GM19397 (cell line): Measurements from ENCODE around the gene SPIRE1.
"Not testable (repeated sequence)": the region's sequence is repeated elsewhere in the genome, so short reads cannot be mapped to it uniquely, and the experiment has no call there.

Experiments
- ATAC-seq: cut with Tn5 transposase; IDR thresholded peaks from one replicate; pipeline ENCODE4 v1.9.1; 2021; ENCODE audit warnings: mild to moderate bottlenecking, moderate library complexity; ENCODE audit not compliant: unreplicated experiment

SPIRE1 gene

DNA sequence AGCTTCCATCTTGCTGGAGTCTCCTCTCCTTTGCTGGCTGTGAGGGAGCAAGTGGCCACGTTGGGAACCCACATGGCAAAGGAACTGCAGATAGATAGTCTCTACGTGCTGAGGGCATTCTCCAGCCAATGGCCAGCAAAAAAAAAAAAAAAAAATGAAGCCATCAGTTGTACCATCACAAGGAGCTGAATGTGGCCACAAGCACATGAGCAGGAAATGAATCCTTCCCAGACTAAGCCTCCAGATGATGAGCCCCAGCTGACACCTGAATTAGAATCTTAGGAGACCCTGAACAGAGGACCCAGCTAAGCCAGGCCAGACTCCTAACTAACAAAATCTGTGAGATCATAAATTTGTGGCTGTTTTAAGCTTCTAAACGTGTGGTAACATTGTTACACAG is 57.9 kb downstream of the SPIRE1 start:
- ATAC-seq: no peak

DNA sequence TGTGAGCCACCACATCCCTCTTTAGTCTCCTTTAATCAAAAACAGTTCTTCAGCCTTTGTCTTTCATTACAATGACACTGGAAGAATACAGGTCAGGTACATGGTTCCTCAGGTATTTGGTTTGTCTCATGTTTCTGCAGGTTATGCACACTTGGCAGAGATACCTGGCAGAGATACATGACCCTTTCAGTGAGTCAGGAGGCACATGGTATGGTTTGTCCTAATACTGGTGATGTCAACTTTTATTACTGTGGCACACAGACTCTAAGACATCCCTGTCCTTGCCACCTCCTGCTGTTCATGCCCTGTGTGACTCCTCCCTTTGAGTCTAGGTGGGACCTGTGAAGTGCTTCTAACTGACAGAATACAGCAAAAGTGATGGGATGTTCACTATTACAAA is 58.4 kb downstream of the SPIRE1 start:
- no peak for ATAC-seq

DNA sequence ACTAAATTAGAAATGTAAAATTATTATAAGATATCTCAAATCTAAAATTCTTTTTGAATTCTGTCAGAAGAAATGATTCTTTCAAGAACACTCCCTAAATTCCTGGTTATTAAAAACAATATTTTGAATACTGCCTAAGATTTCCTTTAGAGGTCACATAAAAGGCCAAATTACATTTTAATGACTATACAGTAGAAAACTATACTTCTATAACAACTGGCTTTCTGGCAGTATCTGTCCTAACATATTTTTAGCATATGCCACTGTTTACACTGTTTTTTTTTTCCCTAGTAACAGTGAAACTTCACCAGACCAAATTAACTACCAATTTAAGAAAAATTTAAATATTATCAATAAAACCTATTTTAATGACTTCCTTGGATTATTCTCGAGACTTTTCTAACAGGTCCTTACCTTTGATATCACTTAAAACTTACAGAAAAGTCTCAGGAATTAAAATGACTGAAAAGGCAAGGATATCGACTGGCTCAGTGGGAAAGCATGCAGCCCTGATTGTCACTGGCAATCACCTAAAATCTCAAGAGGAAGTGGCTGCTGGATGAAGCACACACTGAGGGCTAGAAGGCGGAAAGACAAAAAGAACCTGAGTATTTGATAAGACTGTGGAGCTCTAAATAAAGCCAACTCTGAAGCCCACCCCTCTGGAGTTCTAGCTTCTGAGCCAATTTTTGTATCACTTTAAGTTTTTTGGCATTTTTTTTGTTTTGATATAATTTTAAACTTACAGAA is 59.6 kb downstream of the SPIRE1 start:
- ATAC-seq: no peak

DNA sequence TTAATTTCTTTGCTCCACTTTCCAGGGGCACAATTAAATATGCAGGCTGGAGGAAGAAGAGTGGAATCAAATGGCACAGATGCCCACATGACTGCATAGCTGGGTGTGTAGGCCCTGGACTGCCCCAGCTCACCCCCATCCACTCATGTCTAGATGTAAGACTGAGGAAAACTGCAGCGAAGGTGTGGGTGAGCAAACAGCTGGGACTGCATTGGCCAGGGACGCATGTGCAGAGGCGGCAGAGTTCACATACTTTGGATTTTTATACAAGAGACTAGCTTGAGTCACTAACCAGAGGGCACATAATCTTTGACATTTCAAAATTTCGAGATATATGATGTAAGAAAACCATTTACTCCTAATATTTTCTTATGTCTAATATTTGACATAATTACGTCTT is 60.1 kb downstream of the SPIRE1 start:
- ATAC-seq: no peak

DNA sequence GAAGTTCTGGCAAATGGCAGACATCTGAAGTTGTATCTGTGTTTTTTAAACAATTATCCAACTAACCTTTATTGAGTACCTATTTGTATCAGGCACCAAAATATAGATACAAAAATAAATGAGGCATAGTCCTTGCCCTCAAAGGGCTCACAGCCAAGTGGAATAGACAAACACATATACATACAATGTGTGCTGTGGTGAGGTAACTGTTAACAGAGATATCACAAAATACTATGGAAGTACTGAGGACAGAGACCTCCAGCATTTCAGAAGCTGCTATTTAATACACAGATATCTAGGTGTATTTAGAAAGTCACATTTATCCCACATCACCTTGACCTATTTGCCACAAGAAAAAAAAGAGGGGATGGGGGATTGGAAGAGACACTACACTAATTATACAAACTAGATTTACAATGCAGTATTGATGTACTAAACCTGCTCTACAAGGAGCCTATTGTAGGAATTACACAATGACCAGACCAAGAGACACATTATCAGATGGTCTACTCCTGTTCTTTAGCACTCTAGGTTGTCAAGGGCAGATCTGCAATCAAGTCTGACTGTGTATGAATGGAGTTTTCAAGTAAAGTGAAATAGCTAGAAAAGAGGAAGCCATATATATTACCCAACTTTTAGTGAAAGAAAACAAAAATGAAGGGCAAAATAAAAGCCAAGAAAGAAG is 62.2 kb downstream of the SPIRE1 start:
- no peak for ATAC-seq

DNA sequence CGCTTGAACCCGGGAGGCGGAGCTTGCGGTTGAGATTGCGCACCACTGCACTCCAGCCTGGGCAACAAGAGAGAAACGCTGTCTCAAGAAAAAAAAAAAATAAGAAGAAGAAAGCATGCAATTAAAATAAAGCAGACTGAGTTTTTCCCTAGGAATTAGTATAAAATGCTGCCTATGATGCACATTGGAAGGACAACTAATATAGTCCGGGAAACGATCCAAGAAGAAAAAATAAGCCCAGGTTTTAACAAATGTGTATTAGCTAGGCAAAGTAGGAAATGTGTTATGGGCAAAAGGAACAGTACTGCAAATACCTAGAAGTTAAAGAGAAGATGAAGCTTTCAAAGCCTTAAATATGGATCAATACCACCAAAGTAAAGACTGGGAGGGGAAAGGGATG is 64.0 kb downstream of the SPIRE1 start:
- no peak for ATAC-seq

DNA sequence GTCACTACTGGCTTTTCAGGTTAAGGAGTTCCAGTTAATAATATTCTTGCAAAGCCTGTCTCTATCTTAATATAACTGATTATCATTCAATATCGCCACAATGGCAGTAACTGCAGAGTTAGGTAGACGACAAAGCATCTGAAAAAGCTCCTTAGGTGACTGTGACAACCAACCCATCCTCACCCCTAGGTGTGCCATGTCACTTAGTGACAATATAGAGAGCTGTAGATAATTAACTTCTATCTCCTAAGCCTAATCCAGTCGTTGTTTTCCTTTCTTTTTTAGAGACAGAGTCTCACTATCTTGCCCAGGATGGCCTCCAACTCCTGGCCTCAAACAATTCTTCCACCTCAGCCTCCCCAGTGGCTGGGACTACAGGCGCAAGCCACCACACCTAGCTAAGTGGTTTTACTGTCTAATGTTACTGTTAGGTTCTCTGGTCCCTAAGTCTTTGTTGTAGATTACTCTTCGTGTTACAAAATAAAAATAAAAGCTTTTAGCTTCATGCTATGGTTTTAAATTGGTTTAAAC is 65.2 kb downstream of the SPIRE1 start:
- no peak for ATAC-seq

DNA sequence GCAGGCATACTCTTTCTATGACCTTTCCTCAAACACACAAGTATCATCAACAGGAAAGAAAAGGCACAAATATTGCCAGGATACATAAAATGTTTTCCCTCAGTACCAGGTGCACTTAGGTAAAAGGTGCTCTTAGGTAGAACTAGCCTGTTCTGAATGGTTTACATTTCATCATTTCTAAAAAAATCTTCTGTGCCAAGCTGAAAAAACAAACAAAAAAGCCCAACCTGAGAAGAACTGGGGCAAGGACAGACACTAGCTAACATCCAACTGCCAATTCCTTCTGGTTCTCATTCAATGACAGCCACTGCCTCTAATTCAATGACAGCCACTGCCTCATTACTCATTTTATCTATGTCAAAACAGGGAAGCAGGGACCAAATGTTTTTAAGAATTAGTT is 68.5 kb downstream of the SPIRE1 start:
- no peak for ATAC-seq

DNA sequence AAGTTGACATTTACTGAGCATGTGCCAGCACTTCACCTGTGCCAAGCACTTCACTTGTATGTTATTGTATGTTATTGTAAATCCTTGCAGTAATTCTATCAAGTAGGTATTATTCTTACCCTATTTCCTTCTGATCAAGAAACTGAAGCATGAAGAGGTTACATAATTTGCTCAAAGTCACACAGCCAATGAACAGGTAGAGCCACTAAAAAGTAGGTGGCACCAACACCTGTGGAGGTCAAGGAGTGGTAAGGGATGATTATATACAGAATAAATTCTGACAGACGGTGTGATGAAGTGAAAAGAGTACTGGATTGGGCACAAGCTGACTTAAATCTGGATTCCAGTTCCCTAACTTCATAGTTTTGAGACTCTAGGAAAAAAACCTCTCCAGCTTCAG is 71.0 kb downstream of the SPIRE1 start:
- no peak for ATAC-seq

DNA sequence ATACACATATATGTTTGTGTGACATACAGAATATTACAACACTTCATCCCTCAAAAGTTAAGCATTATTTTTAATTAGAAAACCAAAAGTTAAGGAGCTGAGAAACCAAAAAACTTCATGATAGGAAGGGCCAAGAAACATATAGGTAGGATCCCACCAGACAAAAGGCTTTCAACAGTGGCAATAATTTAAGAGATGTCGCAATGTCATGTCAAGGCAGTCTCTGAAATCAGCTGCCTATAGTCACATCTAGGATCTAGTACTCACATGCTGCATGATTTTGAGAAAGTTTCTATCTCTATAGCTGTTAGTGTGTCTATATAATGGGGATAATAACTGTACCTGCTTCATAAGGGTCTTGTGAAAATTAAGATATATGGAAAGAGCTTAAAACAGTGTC is 72.7 kb downstream of the SPIRE1 start:
- no peak for ATAC-seq

DNA sequence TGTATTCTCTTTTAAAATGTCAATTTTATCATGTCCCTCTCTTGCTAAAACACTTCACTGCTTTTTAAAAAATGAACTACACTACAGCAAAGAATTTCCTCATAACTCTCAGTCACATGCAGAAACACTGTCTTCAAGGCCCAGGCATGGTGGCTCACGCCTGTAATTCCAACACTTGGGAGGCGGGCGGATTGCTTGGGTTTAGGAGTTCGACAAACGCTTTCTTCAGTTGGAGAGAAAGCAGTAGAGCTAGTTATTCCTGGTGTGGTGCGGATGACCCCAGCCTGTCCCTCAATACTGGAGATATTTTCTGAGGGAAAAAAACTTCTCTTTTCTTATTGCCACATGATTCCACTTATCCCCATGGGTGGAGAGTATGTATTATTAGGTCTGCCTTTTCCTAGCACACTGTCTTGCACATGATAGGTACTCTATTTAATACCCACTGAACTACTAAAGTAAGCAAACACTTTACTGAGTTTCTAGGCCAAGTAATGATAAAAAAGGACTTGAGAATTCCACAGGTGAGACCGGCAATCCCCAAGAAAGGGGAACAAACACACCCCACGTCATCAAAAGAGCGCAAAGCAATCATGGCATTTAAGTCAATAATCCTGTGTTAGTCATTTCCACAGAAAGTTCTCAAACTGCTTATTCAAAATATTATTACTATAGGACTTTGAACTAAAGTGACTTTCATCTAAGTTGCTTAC is 77.1 kb downstream of the SPIRE1 start:
- ATAC-seq: no peak

DNA sequence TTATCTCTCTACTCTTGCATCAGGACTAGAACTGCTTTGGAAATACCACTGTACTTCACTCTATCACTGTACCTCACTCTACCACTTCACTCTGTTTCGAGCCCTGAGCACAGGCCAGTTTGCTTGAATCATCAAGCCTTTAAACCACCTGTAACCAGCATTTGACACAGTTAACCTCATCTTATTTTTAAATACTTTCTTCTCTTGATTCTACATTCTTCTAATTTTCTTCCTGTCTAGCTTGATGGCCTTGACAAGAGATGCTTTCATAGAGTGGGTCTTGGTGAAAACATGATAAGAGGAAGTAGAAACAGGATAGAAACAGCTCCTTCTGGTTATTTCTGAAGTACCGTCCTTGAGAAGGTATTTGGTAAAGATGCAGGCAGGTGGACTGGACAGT is 78.1 kb downstream of the SPIRE1 start:
- no peak for ATAC-seq

DNA sequence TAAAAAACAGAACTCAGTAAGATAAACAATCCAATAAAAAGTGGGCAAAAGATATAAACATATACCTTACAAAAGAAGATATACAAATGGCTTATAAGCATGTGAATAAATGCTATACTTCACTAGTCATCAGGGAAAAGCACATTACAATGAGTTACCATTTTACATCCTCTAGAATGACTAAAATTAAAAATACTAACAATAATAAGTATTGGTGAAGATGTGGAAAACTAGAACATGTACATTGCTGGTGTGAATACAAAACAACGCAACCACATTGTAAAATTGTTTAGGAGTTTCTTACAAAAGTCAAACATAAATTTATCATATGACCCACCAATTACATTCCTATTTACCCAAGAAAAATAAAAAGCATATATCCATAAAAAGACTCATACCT is 80.1 kb downstream of the SPIRE1 start:
- ATAC-seq: no peak

DNA sequence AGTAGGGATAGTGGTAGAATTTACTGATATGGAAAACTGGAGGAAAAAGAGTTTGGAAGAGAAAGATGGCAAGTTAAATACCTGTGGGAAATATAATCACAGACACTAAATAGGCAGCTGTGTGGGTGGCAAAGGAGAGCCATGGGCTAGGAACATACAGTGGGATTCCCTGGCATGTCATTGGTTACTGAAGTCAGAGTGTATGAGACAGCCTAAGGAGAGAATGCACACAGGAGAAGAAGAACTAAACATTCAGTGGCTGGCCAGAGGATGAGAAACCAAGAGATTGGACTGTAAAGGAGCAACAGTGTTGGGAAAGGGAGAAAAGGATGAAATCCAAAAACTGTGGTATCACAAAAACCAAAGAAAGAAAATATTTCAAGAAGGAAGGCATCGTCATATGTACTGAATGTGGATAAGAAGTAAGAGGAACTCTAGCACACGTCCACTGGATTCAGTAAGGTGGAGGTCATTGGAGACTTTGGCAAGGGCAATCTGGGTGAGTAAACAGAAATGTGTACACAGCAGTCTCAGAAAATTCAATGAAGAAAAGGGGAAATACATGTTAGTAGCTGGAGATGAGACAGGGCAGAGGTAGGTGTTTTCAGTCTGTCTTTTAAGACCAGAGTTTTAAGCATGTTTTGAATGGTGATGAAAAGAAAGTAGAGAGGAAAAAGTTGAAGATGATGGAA is 83.3 kb downstream of the SPIRE1 start:
- ATAC-seq: no peak

DNA sequence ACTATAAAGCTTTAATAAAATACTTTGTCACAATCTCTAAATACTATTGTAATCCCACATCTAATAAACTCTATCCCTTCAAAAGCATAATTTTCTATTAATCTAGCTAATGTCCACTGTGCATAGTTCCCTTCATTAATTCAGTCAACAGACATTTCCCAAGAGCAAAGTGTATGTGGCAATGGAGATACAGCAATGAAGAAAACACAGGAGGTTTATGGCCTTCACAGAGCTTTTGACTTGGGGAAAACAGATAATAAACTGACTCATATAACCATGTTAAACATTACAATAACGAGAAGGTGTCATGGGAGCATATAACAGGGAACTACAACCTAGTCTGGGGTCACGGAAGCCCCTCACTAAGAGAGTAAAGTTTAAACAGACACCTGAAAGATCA is 86.3 kb downstream of the SPIRE1 start:
- ATAC-seq: no peak

DNA sequence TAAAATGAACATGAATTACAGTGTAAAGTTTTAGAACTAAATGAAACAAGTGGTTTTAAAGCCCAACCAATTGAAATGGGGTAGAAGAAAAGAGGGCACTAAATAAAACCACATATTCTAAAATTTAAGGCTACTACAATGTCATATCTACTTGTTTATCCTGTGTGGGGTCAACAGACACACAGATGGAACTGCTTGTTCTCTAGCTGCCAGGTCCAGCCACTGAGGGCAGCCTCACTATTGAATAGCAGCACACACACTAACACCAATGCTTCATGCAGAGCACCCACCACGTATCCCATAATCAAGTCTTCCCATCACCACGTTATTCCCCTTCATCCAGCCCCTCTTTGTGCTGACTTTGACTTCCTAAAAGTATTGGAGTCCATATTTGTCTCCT is 88.1 kb downstream of the SPIRE1 start:
- ATAC-seq: no peak

DNA sequence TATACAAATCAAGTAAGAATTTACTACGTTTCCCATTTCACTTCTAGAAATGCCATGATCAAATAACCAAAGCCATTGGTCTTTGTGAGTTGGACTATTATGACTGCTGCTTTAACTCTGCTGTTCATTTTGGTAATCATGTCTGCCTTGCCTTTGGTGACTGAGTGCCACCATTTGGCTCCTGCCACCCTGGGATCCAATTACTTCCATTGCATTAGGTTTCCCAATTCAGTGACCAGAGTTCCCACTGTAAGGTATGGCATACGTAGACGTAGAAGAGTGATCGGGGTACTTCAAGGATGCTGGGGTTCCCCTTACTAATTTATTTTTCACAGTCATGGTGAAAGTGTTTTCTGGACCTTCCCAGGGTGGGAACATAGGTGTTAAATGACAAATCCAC is 90.1 kb downstream of the SPIRE1 start:
- no peak for ATAC-seq

DNA sequence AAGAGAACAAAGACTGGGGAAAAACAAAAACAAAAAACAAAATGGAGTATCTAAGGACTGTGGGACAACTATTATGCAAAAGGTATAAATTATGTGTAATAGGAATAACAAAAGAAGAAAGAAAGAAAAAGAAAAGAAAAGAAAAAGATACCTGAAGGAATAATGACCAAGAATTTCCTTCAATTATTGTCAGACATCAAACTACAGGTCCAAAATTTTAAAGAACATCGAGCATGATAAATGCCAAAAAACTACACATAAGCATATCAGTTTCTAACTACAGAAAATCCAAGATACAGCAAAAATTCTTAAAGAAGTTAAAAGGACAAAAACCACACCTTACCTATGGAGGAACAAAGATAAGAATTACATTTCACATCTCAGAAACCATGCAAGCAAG is 93.0 kb downstream of the SPIRE1 start:
- ATAC-seq: no peak

DNA sequence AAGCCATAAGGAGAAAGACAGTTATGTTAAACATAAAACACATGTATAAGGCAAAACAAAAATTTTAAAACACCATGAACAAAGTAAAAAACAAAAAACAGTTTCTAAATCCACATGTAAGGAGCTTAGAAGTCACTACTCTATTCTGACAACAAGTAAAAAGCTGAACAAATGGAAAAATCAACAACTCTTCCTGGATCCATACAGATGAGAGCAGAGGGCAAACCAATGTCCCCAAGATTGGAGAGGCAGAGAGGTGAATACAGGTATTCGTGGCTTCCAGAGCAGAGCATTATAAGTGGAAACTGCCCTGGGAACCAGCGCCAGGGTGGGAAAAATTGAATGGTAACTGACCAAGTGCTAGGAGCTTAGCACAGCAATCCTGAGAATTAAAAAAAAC is 93.5 kb downstream of the SPIRE1 start:
- ATAC-seq: no peak

DNA sequence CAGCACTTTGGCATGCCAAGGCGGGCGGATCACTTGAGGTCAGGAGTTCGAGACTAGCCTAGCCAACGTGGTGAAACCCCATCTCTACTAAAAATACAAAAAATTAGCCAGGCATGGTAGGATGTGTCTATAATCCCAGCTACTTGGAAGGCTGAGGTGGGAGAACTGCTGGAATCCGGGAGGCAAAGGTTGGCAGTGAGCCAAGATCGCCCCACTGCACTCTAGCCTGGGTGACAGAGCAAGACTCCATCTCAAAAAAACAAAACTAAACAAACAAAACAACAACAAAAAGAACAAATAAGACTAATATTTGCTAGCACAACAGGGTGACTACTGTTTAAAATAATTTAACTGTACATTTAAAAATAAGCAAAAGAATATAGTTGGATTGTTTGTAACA is 97.3 kb downstream of the SPIRE1 start:
- not testable (repeated sequence) for ATAC-seq

DNA sequence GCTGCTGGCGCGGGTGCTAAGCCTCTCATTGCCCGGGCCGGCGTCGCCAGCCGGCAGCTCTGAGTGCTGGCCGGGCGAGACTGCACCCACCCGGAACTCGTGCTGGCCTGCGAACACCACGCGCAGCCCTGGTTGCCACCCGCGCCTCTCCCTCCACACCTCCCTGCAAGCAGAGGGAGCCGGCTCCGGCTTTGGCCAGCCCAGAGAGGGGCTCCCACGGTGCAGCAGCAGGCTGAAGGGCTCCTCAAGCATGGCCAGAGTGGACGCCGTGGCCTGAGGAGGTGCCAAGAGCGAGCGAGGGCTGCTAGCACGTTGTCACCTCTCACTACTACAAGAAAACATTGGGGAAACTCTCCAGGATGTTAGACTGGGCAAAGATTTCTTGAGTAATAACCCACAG is 98.6 kb downstream of the SPIRE1 start:
- ATAC-seq: no peak
